Activated CD8-positive, alpha-beta T cell treated with anti-CD3 and anti-CD28 coated beads for 36 hours (primary cell): ENCODE data around the gene TRMT6. TPM values are rescaled to one million over a fixed set of nuclear protein-coding genes. Genes with fewer than 3 reads are reported as not detected.

Source experiments
- ATAC-seq: fragments of 200-7000 bp; cut with Tn5 transposase; one replicate; pipeline ENCODE4 v1.10.0; 2021; ENCODE audit warnings: mild to moderate bottlenecking, moderate library complexity
- CTCF ChIA-PET: fragments of 350-600 bp; sonication (Branson Sonifier 250); formaldehyde crosslinking; loops from one replicate; lab custom pipeline; 2021; ENCODE audit warnings: antibody characterized with exemption; lab: Charles Lee
- POLR2A ChIA-PET: fragments of 350-600 bp; sonication (Branson Sonifier 250); formaldehyde crosslinking; loops from one replicate; lab custom pipeline; 2021; ENCODE audit warnings: antibody characterized with exemption; lab: Charles Lee
- DNase-seq: peaks from one replicate; pipeline ENCODE4 v3.0.0-alpha.2; 2020
- H3K27ac Mint-ChIP-seq: one replicate; pipeline ENCODE4 v1.8.0; 2021; ENCODE audit warnings: mild to moderate bottlenecking, mixed read lengths
- H3K27me3 Mint-ChIP-seq: one replicate; pipeline ENCODE4 v1.8.0; 2021; ENCODE audit warnings: mixed read lengths
- H3K36me3 Mint-ChIP-seq: one replicate; pipeline ENCODE4 v1.8.0; 2021; ENCODE audit warnings: low read depth, mixed read lengths
- H3K4me1 Mint-ChIP-seq: one replicate; pipeline ENCODE4 v1.8.0; 2021; ENCODE audit warnings: low read depth, mixed read lengths
- H3K4me3 Mint-ChIP-seq: one replicate; pipeline ENCODE4 v1.8.0; 2021; ENCODE audit warnings: mild to moderate bottlenecking, moderate library complexity, mixed read lengths
- H3K9me3 Mint-ChIP-seq: one replicate; pipeline ENCODE4 v1.8.0; 2021; ENCODE audit warnings: mixed read lengths
- CTCF ChIP-seq: fragments of 200-600 bp; IDR thresholded peaks from one replicate; pipeline ENCODE4 v1.8.0; 2022; ENCODE audit warnings: antibody characterized with exemption, mild to moderate bottlenecking
- intact Hi-C: fragments of 100-400 bp; cut with micrococcal nuclease; formaldehyde crosslinking; loops from one replicate; pipeline ENCODE4 v1.10.0; 2022
- total RNA-seq, 2 experiments: library from RNA; stranded (reverse); gene quantifications; one replicate each; pipeline ENCODE4 v1.2.3, GENCODE V29; 2021

TRMT6 gene
- total RNA-seq, 2 experiments from 2014 or later = 15.9 to 16.7 TPM

- H3K27ac Mint-ChIP-seq = no peak overlapping the region
- TF ChIP-seq CTCF = no peak
- intact Hi-C loops = no loop called here
- no peaks in the 10 kb centered on the region for H3K4me1 Mint-ChIP-seq
- H3K4me3 Mint-ChIP-seq = no peak overlapping the region
- no peaks in the 10 kb centered on the region for H3K27me3 Mint-ChIP-seq
- no peak for ATAC-seq
- no peaks in the 10 kb centered on the region for H3K9me3 Mint-ChIP-seq
- DNase-seq = no peak
- CTCF ChIA-PET = interaction anchor here (0.6 to 1.1 kb wide), 4 partner anchors 13 to 448 kb away, joined by 3 to 5 read pairs (median 3); no protein-coding TSS in a partner anchor
- POLR2A ChIA-PET = no interaction called here
- peaks cover 49% of the 10 kb centered on the region for H3K36me3 Mint-ChIP-seq
These were observed 27.6 kb upstream of the TRMT6 start for GRCh38 chr20:5977975-5978374.

GRCh38 chr20:5977223-5977622 is 26.9 kb upstream of the TRMT6 start:
- ATAC-seq = no peak
- ChIA-PET CTCF (interaction anchor here (0.8 to 1.1 kb wide), 2 partner anchors 12 to 447 kb away, joined by 3 read pairs; no protein-coding TSS in a partner anchor), POLR2A (interaction anchor here (0.6 kb wide), 1 partner anchor 59 kb away, joined by 3 read pairs; no protein-coding TSS in a partner anchor)
- Mint-ChIP-seq H3K9me3 (no peaks in the 10 kb centered on the region), H3K36me3 (peaks cover 48% of the 10 kb centered on the region), H3K4me3 (no peak overlapping the region), H3K27ac (no peak overlapping the region), H3K27me3 (no peaks in the 10 kb centered on the region), H3K4me1 (no peaks in the 10 kb centered on the region)
- intact Hi-C loops = no loop called here
- no peak for DNase-seq
- TF ChIP-seq CTCF = no peak

GRCh38 chr20:5975778-5976177 is 25.4 kb upstream of the TRMT6 start:
- H3K36me3 Mint-ChIP-seq = peaks cover 53% of the 10 kb centered on the region
- ATAC-seq (no peak), DNase-seq (no peak)
- intact Hi-C loops = no loop called here
- no peak overlapping the region for H3K27ac Mint-ChIP-seq
- no peak overlapping the region for H3K4me3 Mint-ChIP-seq
- H3K9me3 Mint-ChIP-seq = no peaks in the 10 kb centered on the region
- TF ChIP-seq CTCF = no peak
- ChIA-PET POLR2A (interaction anchor here (0.6 kb wide), 1 partner anchor 376 kb away, joined by 4 read pairs; no protein-coding TSS in a partner anchor), CTCF (interaction anchor here (1.2 kb wide), 1 partner anchor 14 kb away, joined by 3 read pairs; no protein-coding TSS in a partner anchor)
- no peaks in the 10 kb centered on the region for H3K27me3 Mint-ChIP-seq
- H3K4me1 Mint-ChIP-seq = no peaks in the 10 kb centered on the region

- Mint-ChIP-seq H3K4me3 (no peak overlapping the region), H3K27me3 (no peaks in the 10 kb centered on the region), H3K27ac (no peak overlapping the region), H3K36me3 (peaks cover 55% of the 10 kb centered on the region), H3K4me1 (no peaks in the 10 kb centered on the region), H3K9me3 (no peaks in the 10 kb centered on the region)
- no peak for ATAC-seq
- CTCF ChIA-PET = no interaction called here
- POLR2A ChIA-PET = no interaction called here
- TF ChIP-seq CTCF = no peak
- no peak for DNase-seq
- intact Hi-C loops = no loop called here
These were observed 24.2 kb upstream of the TRMT6 start for GRCh38 chr20:5974531-5974930.

GRCh38 chr20:5973971-5974370 is 23.6 kb upstream of the TRMT6 start:
- ATAC-seq (no peak), DNase-seq (no peak)
- Mint-ChIP-seq H3K27me3 (no peaks in the 10 kb centered on the region), H3K27ac (no peak overlapping the region), H3K4me1 (no peaks in the 10 kb centered on the region), H3K9me3 (no peaks in the 10 kb centered on the region), H3K4me3 (no peak overlapping the region), H3K36me3 (peaks cover 54% of the 10 kb centered on the region)
- POLR2A ChIA-PET = no interaction called here
- intact Hi-C loops = no loop called here
- no peak for TF ChIP-seq CTCF
- CTCF ChIA-PET = no interaction called here
